Measurements from ENCODE around the gene HOMER3.

DNA sequence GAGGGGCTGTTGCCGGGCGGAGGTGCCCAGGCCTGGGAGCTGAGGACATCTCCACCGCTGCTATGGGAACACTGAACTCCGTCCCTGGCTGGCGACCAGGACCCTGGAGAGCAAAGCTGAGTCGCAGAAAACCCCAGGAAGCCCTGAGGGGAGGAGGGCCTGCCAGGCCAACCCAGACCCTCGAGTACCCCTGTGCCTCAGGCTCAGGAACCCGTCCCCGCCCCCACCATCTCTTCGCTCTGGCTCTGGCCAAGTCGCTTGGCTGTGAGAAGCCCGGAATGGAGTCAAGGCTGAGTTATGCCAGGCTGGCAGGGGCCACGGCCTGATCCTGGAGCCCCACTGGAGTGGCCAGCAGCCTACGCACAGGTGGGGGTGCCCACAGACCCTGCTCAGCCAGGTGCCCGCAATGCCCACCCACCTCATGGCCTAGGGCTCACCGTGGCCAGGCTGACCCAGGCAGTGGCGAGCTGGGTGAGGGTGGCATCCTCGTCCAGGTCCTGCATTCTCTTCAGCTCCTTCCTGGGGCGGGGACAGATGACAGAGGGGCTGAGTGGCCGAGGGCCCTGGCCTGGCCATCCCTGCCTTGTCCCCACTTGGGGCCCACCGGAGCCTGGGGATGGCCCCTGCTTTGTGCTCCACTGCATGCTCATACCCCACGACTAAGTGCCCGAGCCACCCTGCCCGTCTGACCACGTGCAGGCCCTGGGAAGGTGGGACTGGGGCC is 36.5 kb downstream of the HOMER3 start:
- no peak for TF ChIP-seq CTCF (conservative IDR thresholded peaks at IDR 0.05 in 1 of 2, IDR thresholded peaks at IDR 0.05 in 1 of 2; ENCODE audit: extremely low read depth in 1 of 2, insufficient read depth in 1 of 2, low read depth in 1 of 2, low read length in 2 of 2)
- TF ChIP-seq EZH2 (IDR thresholded peaks at IDR 0.05; ENCODE audit: borderline replicate concordance, low read length) = no peak

Measured in mammary epithelial cell (primary cell).